MM.1S (cell line): Measurements from ENCODE around the gene PEX14.

Experiments
- CTCF ChIP-seq: fragments of 300-600 bp; sonication (generic); IDR thresholded peaks from 2 replicates; pipeline ENCODE4 v1.5.1; 2016; ENCODE audit warnings: antibody characterized with exemption, low read length, mixed read lengths
- EZH2phosphoT487 ChIP-seq: fragments of 300-600 bp; sonication (generic); IDR thresholded peaks from 2 replicates; pipeline ENCODE4 v1.6.1; 2018; ENCODE audit warnings: antibody characterized with exemption, low read length

DNA sequence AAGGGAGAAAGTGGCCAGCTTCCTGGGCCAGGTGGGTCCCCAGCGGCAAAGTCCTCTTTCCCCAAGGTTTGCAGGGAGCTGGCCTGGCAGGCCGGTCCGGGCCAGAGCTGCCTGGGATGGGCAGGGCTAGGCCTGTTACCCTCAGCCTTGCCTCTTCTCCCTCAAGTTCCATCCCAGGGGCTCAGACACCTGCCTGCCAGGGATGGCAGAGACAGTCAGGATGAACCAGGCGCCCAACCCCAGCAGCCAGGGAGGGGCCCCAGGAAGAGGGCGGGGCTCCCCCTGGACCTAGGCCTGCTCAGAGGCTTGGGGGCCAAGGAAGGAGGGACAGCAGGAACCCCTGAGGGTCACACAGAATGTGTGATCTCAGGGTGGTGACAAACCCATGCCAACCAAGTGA is 201.1 kb downstream of the PEX14 start:
- no peak for TF ChIP-seq CTCF
- no peak for TF ChIP-seq EZH2phosphoT487
